ENCODE measurements around the gene NBDY.

- TF ChIP-seq CTBP1 (IDR thresholded peaks at IDR 0.05; ENCODE audit: borderline replicate concordance) (no peak), TARDBP (IDR thresholded peaks at IDR 0.05) (no peak), SP1 (IDR thresholded peaks at IDR 0.05) (no peak)
Observed at GRCh38 chrX:56817179-56817578, 88.1 kb downstream of the NBDY start.

Measured in HEK293T (cell line).